Calu3 (cell line): Measurements from ENCODE around the gene KIF26B. TPM values are rescaled to one million over a fixed set of nuclear protein-coding genes. Genes with fewer than 3 reads are reported as not detected.

ENCODE experiments used
- BruUV-seq: library from RNA; stranded (reverse); fragments of 400-500 nt; replicated peaks from 2 replicates; lab custom pipeline; 2021; lab: Mats Ljungman, UMichigan
- CTCF ChIA-PET: fragments of 300-600 bp; sonication (Branson Sonifier 250); formaldehyde crosslinking; loops from one replicate; lab custom pipeline; 2022; ENCODE audit warnings: antibody characterized with exemption; lab: Charles Lee
- DNase-seq: peaks from one replicate; pipeline ENCODE4 v3.0.0; 2022
- H3K27ac Mint-ChIP-seq: one replicate; pipeline ENCODE4 v1.8.0; 2022; ENCODE audit warnings: mixed read lengths; ENCODE audit not compliant: unreplicated experiment
- H3K27me3 Mint-ChIP-seq: one replicate; pipeline ENCODE4 v1.8.0; 2022; ENCODE audit warnings: mixed read lengths; ENCODE audit not compliant: unreplicated experiment
- H3K36me3 Mint-ChIP-seq: one replicate; pipeline ENCODE4 v1.8.0; 2022; ENCODE audit warnings: mild to moderate bottlenecking, moderate library complexity, mixed read lengths; ENCODE audit not compliant: insufficient read depth, unreplicated experiment
- H3K4me1 Mint-ChIP-seq: one replicate; pipeline ENCODE4 v1.8.0; 2022; ENCODE audit warnings: mild to moderate bottlenecking, low read depth, mixed read lengths; ENCODE audit not compliant: unreplicated experiment
- H3K4me3 Mint-ChIP-seq: one replicate; pipeline ENCODE4 v1.8.0; 2022; ENCODE audit warnings: mild to moderate bottlenecking, low read depth, moderate library complexity, mixed read lengths; ENCODE audit not compliant: unreplicated experiment
- H3K9me3 Mint-ChIP-seq: one replicate; pipeline ENCODE4 v1.8.0; 2022; ENCODE audit warnings: low read depth, mixed read lengths; ENCODE audit not compliant: unreplicated experiment
- CTCF ChIP-seq: fragments of 200-600 bp; IDR thresholded peaks from one replicate; pipeline ENCODE4 v1.8.0; 2022; ENCODE audit warnings: antibody characterized with exemption; ENCODE audit not compliant: unreplicated experiment
- intact Hi-C: fragments of 100-400 bp; cut with micrococcal nuclease; formaldehyde crosslinking; loops from one replicate; pipeline ENCODE4 v1.10.0; 2022; ENCODE audit not compliant: unreplicated experiment
- total RNA-seq: library from RNA; stranded (reverse); gene quantifications from 2 replicates; pipeline ENCODE4 v1.2.3, GENCODE V29; 2022

KIF26B gene
- total RNA-seq, 1 experiment from 2014 or later, result 1.1 TPM

- intact Hi-C loops, result no loop called here
- H3K4me3 Mint-ChIP-seq, result no peak overlapping the region
- no TSS peak for BruUV-seq
- H3K27ac Mint-ChIP-seq, result no peak overlapping the region
- H3K9me3 Mint-ChIP-seq, result peaks cover 16% of the 10 kb centered on the region
- no peak for TF ChIP-seq CTCF
- H3K4me1 Mint-ChIP-seq, result no peaks in the 10 kb centered on the region
- no peak for DNase-seq
- H3K36me3 Mint-ChIP-seq, result no peaks in the 10 kb centered on the region
- CTCF ChIA-PET, result no interaction called here
- no peaks in the 10 kb centered on the region for H3K27me3 Mint-ChIP-seq
Observed at GRCh38 chr1:245475961-245476516, 321.3 kb downstream of the KIF26B start.

GRCh38 chr1:245477941-245478340, 323.2 kb downstream of the KIF26B start:
- Mint-ChIP-seq H3K4me3 (no peak overlapping the region), H3K9me3 (peaks cover 16% of the 10 kb centered on the region), H3K4me1 (no peaks in the 10 kb centered on the region), H3K36me3 (no peaks in the 10 kb centered on the region), H3K27ac (no peak overlapping the region), H3K27me3 (no peaks in the 10 kb centered on the region)
- no TSS peak for BruUV-seq
- TF ChIP-seq CTCF, result no peak
- CTCF ChIA-PET, result no interaction called here
- DNase-seq, result no peak
- intact Hi-C loops, result no loop called here

- no peaks in the 10 kb centered on the region for H3K27me3 Mint-ChIP-seq
- CTCF ChIA-PET, result no interaction called here
- peaks cover 13% of the 10 kb centered on the region for H3K4me1 Mint-ChIP-seq
Observed at GRCh38 chr1:245480393-245481120, 325.8 kb downstream of the KIF26B start.

GRCh38 chr1:245481261-245481660, 326.5 kb downstream of the KIF26B start:
- CTCF ChIA-PET, result no interaction called here
- Mint-ChIP-seq H3K4me1 (peaks cover 13% of the 10 kb centered on the region), H3K27ac (no peak overlapping the region), H3K4me3 (no peak overlapping the region), H3K36me3 (no peaks in the 10 kb centered on the region), H3K9me3 (peaks cover 11% of the 10 kb centered on the region), H3K27me3 (no peaks in the 10 kb centered on the region)
- no peak for DNase-seq
- TF ChIP-seq CTCF, result no peak
- intact Hi-C loops, result loop anchor here (10.0 kb wide), 1 partner anchor 326 kb away; the partner anchor contains the start of gene KIF26B
- no TSS peak for BruUV-seq

More at GRCh38 chr1:245480393-245481120, 325.8 kb downstream of the KIF26B start:
- H3K27ac Mint-ChIP-seq, result no peak overlapping the region
- H3K36me3 Mint-ChIP-seq, result no peaks in the 10 kb centered on the region
- peaks cover 17% of the 10 kb centered on the region for H3K9me3 Mint-ChIP-seq
- no peak for DNase-seq
- no TSS peak for BruUV-seq
- intact Hi-C loops, result loop anchor here (10.0 kb wide), 1 partner anchor 326 kb away; the partner anchor contains the start of gene KIF26B
- no peak overlapping the region for H3K4me3 Mint-ChIP-seq
- no peak for TF ChIP-seq CTCF
